K562 (cell line): ENCODE results near the gene ANKH. TPM values are rescaled to one million over a fixed set of nuclear protein-coding genes. Genes with fewer than 3 reads are reported as not detected.

Experiments
- ATAC-seq: fragments of 200-7000 bp; cut with Tn5 transposase; 3 replicates; pipeline ENCODE4 v1.9.1; 2020; ENCODE audit warnings: moderate library complexity
- BruUV-seq: library from RNA; stranded (reverse); fragments of 400-500 nt; replicated peaks from 2 replicates; lab custom pipeline; 2021; lab: Mats Ljungman, UMichigan
- CTCF ChIA-PET: fragments of 300-600 bp; formaldehyde crosslinking; extraction: SDS; loops from one replicate; lab custom pipeline; 2021; ENCODE audit warnings: low intra/inter-chr PET ratio; lab: Yijun Ruan, JAX
- POLR2A ChIA-PET: fragments of 300-600, 350-650 bp; sonication (Branson Sonifier 250); formaldehyde crosslinking; extraction: SDS; loops from one replicate; lab custom pipeline; 2021; ENCODE audit warnings: antibody characterized with exemption, inconsistent platforms; lab: Yijun Ruan, JAX
- DNase-seq, 4 experiments: peaks; one replicate each; pipeline versions ENCODE4 v3.0.0 to v3.0.0-alpha.2; 2011 to 2018; ENCODE audit warnings: low spot score in 3 of 4, mixed read lengths in 3 of 4; ENCODE audit errors: extremely low read depth in 1 of 4
- FAIRE-seq: peaks from 2 replicates; lab custom pipeline; 2011; peaks lifted over from hg19 to GRCh38; lab: Jason Lieb, UNC
- H2AFZ ChIP-seq: 2 replicates; pipeline ENCODE4 v1.6.0; 2011; ENCODE audit warnings: low read depth, low read length, control low read depth, inconsistent platforms
- H3K27ac ChIP-seq: fragments of 200-600 bp; 3 replicates; pipeline ENCODE4 v1.8.0; 2011; ENCODE audit warnings: low read depth, mild to moderate bottlenecking, control low read depth, inconsistent platforms, low read length, moderate library complexity, mixed read lengths; ENCODE audit errors: extremely low read depth
- H3K27me3 ChIP-seq, 2 experiments: fragments of 300-600 bp in 1 of 2; 2 replicates in 1 of 2; 3 replicates in 1 of 2; pipeline versions ENCODE4 v1.6.0 to v1.8.0; 2011; ENCODE audit warnings: inconsistent platforms in 2 of 2, low read length in 2 of 2, mild to moderate bottlenecking in 1 of 2, mixed read lengths in 1 of 2, moderate library complexity in 1 of 2; ENCODE audit not compliant: control insufficient read depth in 2 of 2, insufficient read depth in 2 of 2
- H3K36me3 ChIP-seq: fragments of 300-600 bp; 3 replicates; pipeline ENCODE4 v1.8.0; 2011; ENCODE audit warnings: mild to moderate bottlenecking, low read length, inconsistent platforms; ENCODE audit not compliant: control insufficient read depth, insufficient read depth
- H3K4me1 ChIP-seq, 2 experiments: fragments of 200-600 bp in 1 of 2; replicated peaks in 1 of 2; 2 replicates in 1 of 2; 3 replicates in 1 of 2; pipeline versions ENCODE4 v1.5.1 to v1.8.0; 2011; ENCODE audit warnings: inconsistent platforms in 2 of 2, low read length in 2 of 2, mild to moderate bottlenecking in 1 of 2, mixed read lengths in 1 of 2, moderate library complexity in 1 of 2; ENCODE audit not compliant: control insufficient read depth in 2 of 2, insufficient read depth in 2 of 2
- H3K4me2 ChIP-seq: 2 replicates; pipeline ENCODE4 v1.6.1; 2011; ENCODE audit warnings: low read length, control low read depth, inconsistent platforms, mixed read lengths; ENCODE audit not compliant: insufficient read depth
- H3K4me3 ChIP-seq: fragments of 200-600 bp; sonication (generic), shearing (Covaris generic); 2 replicates; pipeline ENCODE4 v1.5.1; 2016; ENCODE audit warnings: control low read depth, inconsistent platforms
- H3K79me2 ChIP-seq: fragments of 200-600 bp; 3 replicates; pipeline ENCODE4 v1.8.0; 2011; ENCODE audit warnings: low read length, inconsistent platforms; ENCODE audit not compliant: control insufficient read depth, insufficient read depth
- H3K9ac ChIP-seq, 2 experiments: 2 replicates each; pipeline versions ENCODE4 v1.6.0 to v1.6.1; 2011; ENCODE audit warnings: low read depth in 2 of 2, low read length in 2 of 2, control low read depth in 1 of 2, inconsistent platforms in 1 of 2, mild to moderate bottlenecking in 1 of 2, mixed read lengths in 1 of 2; ENCODE audit not compliant: insufficient read depth in 1 of 2
- H3K9me1 ChIP-seq: one replicate; pipeline ENCODE4 v1.6.0; 2011; ENCODE audit warnings: inconsistent platforms, mild to moderate bottlenecking, low read length, moderate library complexity; ENCODE audit not compliant: control insufficient read depth, insufficient read depth
- H3K9me3 ChIP-seq: replicated peaks from 2 replicates; pipeline ENCODE4 v1.5.1; 2011; ENCODE audit warnings: low read depth, low read length, inconsistent platforms; ENCODE audit not compliant: control insufficient read depth, insufficient read depth
- H4K20me1 ChIP-seq: replicated peaks from 2 replicates; pipeline ENCODE4 v1.6.1; 2011; ENCODE audit warnings: low read length, inconsistent platforms, mixed read lengths; ENCODE audit not compliant: control insufficient read depth, insufficient read depth
- FOXA3 ChIP-seq, 2 experiments: fragments of 450-650 bp in 1 of 2; sonication (generic) in 1 of 2; formaldehyde crosslinking; IDR thresholded peaks in 1 of 2; conservative IDR thresholded peaks in 1 of 2; 2 replicates each; pipeline versions ENCODE4 v1.4.0 to v1.8.0; 2020 to 2022; ENCODE audit warnings: mild to moderate bottlenecking in 2 of 2, missing genetic modification reagents in 1 of 2
- GABPB2 ChIP-seq: fragments of 250-450 bp; sonication (Bioruptor Pico); conservative IDR thresholded peaks from 2 replicates; pipeline ENCODE4 v1.5.1; 2021; ENCODE audit warnings: mild to moderate bottlenecking
- MCM2 ChIP-seq: fragments of 450-650 bp; IDR thresholded peaks from 2 replicates; pipeline ENCODE4 v1.6.1; 2017; ENCODE audit warnings: low read depth, mild to moderate bottlenecking
- NCOR1 ChIP-seq: fragments of 450-650 bp; IDR thresholded peaks from 2 replicates; pipeline ENCODE4 v1.6.1; 2016; ENCODE audit warnings: mild to moderate bottlenecking, moderate library complexity
- POLR2B ChIP-seq: fragments of 450-650 bp; IDR thresholded peaks from 2 replicates; pipeline ENCODE4 v1.6.1; 2018; ENCODE audit warnings: low read depth; ENCODE audit not compliant: partially characterized antibody
- RBM15 ChIP-seq: fragments of 200-400 bp; formaldehyde crosslinking; IDR thresholded peaks from 2 replicates; pipeline ENCODE4 v1.6.1; 2018; ENCODE audit warnings: mild to moderate bottlenecking, low read length, moderate library complexity; ENCODE audit not compliant: insufficient read depth
- ZNF124 ChIP-seq: sonication (generic); formaldehyde crosslinking; IDR thresholded peaks from 2 replicates; pipeline ENCODE4 v1.8.1; 2022; ENCODE audit warnings: missing genetic modification reagents
- WGBS: fragments of 100-300 bp; shearing (Covaris generic); methylation state at CpG from one replicate; pipeline ENCODE4 v1.1.6; 2016; ENCODE audit warnings: low coverage, mixed read lengths; ENCODE audit not compliant: insufficient coverage; ENCODE audit errors: missing lambda C conversion rate; 5-methylcytosine and 5-hydroxymethylcytosine counted together
- in situ Hi-C: fragments of 300-500 bp; cut with MboI; formaldehyde crosslinking; loops from 4 replicates; pipeline ENCODE4 v1.15.0; 2018; ENCODE audit warnings: inconsistent platforms, mixed read lengths
- intact Hi-C: fragments of 100-400 bp; cut with micrococcal nuclease; formaldehyde crosslinking; loops from 2 replicates; pipeline ENCODE4 v1.14.2; 2022
- polyA plus RNA-seq, 8 experiments: library from polyadenylated mRNA; depleted of rRNA in 4 of 8; stranded (reverse) in 5 of 8; unstranded in 3 of 8; fragments of >200 nt; fragmentation: Nextera tagmentation in 2 of 8; fragmentation: Illumina TruSeq in 1 of 8; extraction: Ambion mirVana in 2 of 8; extraction: Trizol in 1 of 8; gene quantifications; 2 replicates each; pipeline versions ENCODE4 v1.2.1 to v1.2.3, GENCODE V29; 2011 to 2014; ENCODE audit warnings: inconsistent platforms in 1 of 8, missing spikeins in 1 of 8
- total RNA-seq, 7 experiments: library from RNA; depleted of rRNA in 6 of 7; stranded (reverse); fragments of >200 nt in 6 of 7; fragmentation: Illumina TruSeq in 2 of 7; extraction: Trizol in 2 of 7; gene quantifications; 2 replicates each; pipeline versions ENCODE4 v1.2.1 to v1.2.3, GENCODE V29; 2011 to 2021; ENCODE audit warnings: low replicate concordance in 1 of 7
- TF ChIP-seq, protein P1 (sequence below): fragments of 250-450 bp; sonication (Bioruptor Pico); IDR thresholded peaks from 2 replicates; pipeline ENCODE4 v1.5.0; 2021; ENCODE audit warnings: mild to moderate bottlenecking, borderline replicate concordance

Gene ANKH
- total and polyA plus RNA-seq, 9 of the 15 experiments (the other 6 are each of a cell fraction or from before 2014, with no cell fraction given), result 0.79 to 12.2 (median 4.5) TPM

DNA sequence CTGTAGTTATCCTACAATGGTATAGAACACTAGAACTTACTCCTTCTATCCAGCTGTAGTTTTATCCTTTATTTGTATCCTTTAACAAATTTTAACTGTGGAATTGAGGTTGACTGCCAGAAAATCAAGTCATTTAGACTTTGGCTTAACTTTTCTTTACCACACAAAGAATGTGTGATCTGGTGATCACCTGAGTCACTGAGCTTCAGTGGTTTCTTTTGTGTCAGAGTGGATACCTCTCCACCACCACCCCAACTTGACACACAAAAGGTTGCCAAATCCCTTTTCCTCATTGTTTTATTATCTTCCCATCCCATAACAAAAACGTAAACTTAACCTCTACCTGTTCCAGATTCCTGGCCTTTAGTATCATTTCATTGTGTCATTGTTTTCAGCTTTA is 201.6 kb downstream of the ANKH start:
- ATAC-seq, result no peak
- no peak for FAIRE-seq
- peaks cover 7 to 18% of the 10 kb centered on the region in 2 experiments for H3K4me1 ChIP-seq
- no peaks in the 10 kb centered on the region for H3K9me1 ChIP-seq
- H3K27me3 ChIP-seq, result no peaks in the 10 kb centered on the region
- H3K27ac ChIP-seq, result no peak overlapping the region
- POLR2A ChIA-PET, result interaction anchor here (1.4 kb wide), 1 partner anchor 8 kb away, joined by 5 read pairs; no protein-coding TSS in a partner anchor
- peaks cover 30% of the 10 kb centered on the region; the same call in 1 of the 3 replicates for H3K36me3 ChIP-seq
- in situ Hi-C loops, result loop anchor here (10.0 kb wide), 1 partner anchor 665 kb away; no protein-coding TSS in a partner anchor
- H3K4me3 ChIP-seq, result no peak overlapping the region
- no peak for DNase-seq
- CTCF ChIA-PET, result no interaction called here
- intact Hi-C loops, result no loop called here
- H3K9me3 ChIP-seq, result no peaks in the 10 kb centered on the region
- H4K20me1 ChIP-seq, result peaks cover 14% of the 10 kb centered on the region; the same call in 1 of the 2 replicates
- H3K4me2 ChIP-seq, result no peak overlapping the region
- BruUV-seq, result no TSS peak
- peaks cover 97% of the 10 kb centered on the region for H3K79me2 ChIP-seq
- no peak overlapping the region for H3K9ac ChIP-seq
- 88% methylated on average over 1 of the region's 1 CpG for WGBS
- no peak for TF ChIP-seq NCOR1
- no peak for TF ChIP-seq ZNF124 (CRISPR knock-in tag)
- no peak for TF ChIP-seq FOXA3 (CRISPR knock-in tag; conservative IDR thresholded peaks at IDR 0.05 in 1 of 2, IDR thresholded peaks at IDR 0.05 in 1 of 2)
- no peak for TF ChIP-seq POLR2B
- TF ChIP-seq, protein P1, sequence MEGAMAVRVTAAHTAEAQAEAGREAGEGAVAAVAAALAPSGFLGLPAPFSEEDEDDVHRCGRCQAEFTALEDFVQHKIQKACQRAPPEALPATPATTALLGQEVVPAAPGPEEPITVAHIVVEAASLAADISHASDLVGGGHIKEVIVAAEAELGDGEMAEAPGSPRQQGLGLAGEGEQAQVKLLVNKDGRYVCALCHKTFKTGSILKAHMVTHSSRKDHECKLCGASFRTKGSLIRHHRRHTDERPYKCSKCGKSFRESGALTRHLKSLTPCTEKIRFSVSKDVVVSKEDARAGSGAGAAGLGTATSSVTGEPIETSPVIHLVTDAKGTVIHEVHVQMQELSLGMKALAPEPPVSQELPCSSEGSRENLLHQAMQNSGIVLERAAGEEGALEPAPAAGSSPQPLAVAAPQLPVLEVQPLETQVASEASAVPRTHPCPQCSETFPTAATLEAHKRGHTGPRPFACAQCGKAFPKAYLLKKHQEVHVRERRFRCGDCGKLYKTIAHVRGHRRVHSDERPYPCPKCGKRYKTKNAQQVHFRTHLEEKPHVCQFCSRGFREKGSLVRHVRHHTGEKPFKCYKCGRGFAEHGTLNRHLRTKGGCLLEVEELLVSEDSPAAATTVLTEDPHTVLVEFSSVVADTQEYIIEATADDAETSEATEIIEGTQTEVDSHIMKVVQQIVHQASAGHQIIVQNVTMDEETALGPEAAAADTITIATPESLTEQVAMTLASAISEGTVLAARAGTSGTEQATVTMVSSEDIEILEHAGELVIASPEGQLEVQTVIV (CRISPR knock-in tag), result no peak
- no peak for TF ChIP-seq MCM2
- no peak for TF ChIP-seq RBM15
- no peak for TF ChIP-seq GABPB2 (CRISPR knock-in tag)
- no peak overlapping the region for H2AFZ ChIP-seq
